HUDEP-2 (cell line): ENCODE measurements around the gene LMOD3.

Experiments used
- DNase-seq, 76 experiments: peaks; one replicate each; lab custom pipeline; 2025; ENCODE audit not compliant: unreplicated experiment in 76 of 76; lab: John Stamatoyannopoulos, UW

The LMOD3 gene

DNA sequence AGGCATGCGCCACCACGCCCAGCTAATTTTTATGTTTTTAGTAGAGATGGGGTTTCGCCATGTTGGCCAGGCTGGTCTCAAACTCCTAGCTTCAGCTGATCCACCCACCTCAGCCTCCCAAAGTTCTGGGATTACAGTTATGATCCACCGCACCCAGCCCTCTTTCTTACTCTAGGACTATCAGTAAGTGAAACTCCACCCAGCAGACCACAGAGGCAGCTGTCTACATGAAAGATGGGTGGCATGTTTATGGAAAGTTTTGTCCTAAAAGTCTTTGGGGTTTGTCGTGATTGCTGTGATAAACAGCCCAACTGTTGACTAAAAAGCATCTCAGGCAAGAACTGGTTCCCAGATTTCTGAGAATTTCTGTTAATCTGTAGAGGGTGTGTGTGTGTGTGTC lies 26.8 kb downstream of the LMOD3 start:
- peak in 25 of 76 experiments; percentile 5 to 65 (median 28) for DNase-seq

DNA sequence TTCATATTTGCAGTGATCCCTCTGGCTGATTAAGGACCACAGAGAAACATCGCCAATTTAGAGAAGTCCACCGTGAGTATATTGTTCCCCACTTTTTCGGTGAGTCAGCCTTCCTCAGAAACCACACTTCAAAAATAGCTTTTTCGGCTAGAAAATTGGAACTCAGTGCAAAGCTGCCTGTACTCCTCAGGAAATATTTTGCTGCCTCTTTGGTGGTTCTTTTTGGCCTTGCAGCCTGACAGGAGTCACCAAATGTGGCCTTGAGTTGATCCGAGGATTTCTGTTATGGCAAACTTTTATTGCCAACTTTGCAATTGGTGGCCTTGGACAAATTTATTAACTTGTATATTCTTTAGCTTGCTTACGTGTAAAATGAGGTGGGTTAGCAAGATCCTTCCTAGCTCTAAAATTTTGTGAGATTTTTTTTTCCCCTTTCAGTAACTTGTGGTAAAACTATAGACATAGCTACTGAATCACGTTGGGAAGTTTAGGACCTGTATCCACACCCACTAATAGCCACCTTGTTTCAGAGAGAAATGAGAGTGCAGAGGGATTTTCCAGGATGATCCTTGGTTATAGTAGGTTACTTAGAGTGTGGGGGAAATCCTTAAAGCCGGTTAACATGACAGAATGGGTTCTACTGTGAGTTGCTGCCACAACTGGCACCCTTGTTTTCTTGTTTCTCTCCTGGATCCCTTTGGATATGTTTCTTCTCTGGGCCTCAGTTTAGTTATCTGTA lies 27.8 kb downstream of the LMOD3 start:
- no peak for DNase-seq

DNA sequence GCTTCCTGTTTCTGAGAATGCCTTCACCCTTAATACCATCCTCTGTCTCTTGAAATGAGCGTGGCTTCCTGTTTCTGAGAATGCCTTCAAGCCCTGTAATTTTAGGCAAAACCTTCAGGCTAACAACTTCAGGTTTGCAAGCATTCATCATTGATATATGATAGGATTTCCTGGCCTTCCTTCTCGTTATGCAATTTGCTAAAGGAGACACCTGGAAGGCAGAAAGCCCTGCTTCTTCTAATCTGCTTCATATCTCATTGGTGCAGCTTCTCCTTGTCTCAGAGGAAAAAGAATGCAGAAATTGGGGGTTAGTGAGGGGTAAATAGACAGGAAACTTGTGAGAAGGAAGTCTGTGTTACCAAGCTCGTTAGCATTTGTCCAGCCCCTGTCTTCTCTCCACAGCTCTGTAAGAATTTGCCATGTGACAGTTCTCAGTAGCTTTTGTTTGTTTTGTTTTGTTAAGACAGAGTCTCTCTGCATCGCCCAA lies 30.3 kb downstream of the LMOD3 start:
- no peak for DNase-seq

DNA sequence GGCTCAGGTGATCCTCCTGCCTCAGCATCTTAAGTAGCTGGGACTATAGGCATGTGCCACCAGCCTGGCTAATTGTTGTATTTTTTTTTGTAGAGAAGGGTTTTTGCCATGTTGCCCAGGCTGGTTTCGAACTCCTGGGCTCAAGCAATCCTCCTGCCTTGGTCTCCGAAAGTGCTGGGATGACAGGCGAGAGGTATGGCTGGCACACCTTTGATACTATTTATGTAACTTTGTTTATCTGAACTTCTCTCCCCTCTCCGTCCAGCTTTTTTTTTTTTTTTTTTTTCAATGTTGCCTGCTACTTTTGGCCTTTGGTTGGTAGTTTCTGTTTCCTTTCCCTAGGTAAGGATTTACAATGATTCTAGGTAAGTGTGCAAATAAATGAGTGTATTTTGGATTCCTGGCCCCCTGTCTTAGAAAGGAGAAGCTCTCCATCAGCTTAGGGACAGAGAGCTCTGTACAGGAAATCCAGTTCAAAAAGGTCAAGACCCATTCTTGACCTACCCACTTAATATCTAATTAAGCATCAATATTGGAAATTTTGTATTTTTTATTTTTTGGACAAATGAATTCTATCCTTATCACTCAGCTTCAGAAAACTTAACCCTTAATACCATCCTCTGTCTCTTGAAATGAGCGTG lies 30.9 kb downstream of the LMOD3 start:
- no peak for DNase-seq

DNA sequence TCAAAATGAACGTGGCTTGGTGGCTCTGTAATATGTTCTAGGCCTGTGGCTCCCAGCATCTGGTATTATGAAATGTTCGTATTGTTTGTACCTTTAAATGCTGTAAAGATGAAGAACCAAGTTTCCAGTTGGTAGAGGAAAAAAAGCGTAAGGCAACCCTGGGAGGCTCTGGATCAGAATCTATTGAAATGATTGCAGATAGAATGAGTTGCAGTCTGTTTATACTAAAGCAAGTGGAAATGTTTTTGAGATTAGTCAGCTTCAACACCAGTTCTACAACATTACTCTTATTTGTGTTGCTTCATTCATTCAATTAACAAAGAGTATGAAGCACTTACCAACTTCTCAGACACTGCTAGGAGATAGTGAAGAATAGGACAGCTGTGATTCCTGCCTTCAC lies 32.4 kb downstream of the LMOD3 start:
- no peak for DNase-seq

DNA sequence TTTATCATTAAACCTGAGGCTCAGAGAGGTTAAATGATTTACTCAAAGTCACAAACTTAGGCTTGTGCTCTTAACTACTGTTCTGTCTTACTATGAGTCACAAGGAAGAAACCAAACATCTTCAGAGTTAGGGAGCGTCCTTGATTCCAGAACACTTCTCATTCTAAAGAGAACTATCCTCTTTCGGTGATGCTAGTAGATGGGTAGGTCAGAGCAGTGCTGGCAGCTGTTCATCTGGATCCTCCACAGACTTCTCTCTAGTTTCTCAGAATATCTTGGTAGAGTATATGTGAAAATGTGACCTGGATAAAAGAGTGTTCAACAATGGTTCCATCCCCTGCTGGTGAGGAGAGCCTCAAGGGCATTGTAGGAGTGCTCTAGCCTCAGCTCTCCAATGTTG lies 34.3 kb downstream of the LMOD3 start:
- DNase-seq = no peak

DNA sequence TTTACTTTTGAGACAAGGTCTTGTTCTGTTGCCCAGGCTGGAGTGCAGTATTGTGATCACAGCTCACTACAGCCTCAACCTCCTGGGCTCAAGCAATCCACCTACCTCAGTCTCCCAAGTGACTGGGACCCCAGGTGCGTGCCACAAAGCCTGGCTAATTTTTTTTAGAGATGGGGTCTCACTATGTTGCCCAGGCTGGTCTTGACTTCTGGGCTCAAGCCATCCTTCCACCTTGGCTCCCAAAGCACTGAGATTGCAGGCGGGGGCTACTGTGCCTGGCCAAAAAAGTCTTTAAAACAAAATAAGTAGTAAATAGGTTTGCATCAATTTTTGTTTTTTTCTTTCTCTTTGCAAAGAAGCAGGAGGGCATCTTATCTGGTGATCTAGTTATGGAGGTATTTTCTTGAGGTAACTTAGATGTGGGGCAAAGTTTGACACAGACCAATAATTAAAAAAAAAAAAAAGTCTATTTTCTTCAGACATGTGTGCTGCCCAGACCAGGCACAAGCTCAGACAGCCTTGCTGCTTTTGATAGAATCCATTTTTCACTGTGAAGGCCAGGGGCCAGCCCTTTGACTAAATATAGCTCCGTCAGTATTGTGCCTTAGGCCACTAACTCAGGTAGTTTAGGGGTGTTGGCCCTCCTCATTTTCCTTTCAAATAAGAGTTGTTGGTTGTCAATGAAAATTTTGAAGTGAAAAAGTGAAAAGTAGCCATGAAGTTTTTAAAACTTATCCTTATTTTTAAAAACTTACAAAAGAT lies 35.2 kb downstream of the LMOD3 start:
- no peak for DNase-seq

DNA sequence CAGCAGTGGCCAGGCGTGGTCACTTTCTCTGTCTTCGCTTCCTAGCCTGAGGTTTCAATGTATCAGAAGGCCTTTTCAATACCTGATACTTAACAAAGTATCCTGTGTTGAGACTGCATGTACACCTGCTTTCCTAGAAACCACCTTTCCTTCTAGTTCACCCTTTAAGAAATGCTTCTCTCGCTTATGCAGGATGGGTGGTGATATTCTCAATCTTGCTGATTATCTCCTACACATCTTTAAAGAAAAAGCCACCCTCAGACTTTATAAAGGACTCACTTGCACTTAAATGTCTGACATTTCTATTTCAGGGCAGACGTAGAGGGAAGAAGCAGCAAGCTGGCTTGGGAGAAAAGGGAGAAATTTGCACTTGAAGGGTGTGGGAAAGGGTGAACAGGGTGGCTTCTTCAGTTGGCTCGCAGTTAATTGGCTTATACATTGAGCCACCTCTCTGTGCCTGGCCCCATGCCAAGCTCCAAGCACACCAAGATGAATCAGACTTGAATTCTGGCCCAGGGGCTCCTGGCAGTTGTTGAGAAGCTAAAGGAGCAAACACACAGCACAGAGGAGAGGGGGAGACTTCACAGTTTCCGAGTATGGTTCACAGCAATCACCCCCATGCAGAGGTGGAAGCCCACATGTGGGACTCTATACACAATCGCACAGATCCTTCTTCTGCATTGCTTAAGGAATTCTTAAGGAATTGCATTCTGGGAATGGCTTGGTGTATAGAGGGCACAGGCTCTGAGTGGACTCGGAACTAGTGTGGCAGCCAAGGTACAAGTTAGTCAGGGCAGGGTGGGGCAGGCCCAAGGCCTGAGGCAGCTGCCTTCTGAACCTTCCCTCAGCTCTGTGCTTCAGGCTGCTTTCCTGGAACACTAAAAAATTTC lies 36.3 kb downstream of the LMOD3 start:
- DNase-seq = peak in 73 of 76 experiments; percentile 31 to 90 (median 79)

DNA sequence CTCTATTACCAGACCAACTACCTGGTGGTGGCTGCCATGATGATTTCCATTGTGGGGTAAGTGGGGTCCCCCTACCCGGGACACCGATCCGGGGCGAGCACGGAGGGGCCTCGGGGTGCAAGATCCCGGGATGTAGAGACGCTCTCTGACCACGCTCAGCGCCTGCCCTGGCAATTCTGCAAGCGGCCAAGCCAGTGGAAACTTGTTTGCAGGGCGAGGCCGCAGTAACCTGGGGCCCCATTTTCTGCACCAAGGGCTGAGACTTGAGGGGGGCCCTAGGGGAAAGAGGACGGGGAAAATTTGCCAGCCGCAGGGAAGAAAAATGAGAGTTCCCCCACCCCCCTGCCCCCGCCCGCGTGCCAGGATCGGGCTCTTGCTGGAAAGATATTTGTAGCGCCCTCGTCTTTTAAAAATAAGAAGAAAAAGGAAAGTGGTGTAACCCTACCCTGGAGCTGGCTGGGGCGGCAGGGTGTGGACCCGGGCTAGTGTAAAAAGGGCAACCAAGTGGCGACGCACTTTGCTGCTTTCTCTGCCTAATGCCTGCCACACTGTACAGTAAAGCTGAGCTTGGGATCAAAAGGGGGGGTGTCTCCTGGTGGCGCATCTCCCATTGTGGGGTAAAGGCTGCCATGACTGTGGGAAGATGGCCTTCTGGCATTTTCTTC lies 37.1 kb downstream of the LMOD3 start:
- peak in 18 of 76 experiments; percentile 12 to 51 (median 25) for DNase-seq

DNA sequence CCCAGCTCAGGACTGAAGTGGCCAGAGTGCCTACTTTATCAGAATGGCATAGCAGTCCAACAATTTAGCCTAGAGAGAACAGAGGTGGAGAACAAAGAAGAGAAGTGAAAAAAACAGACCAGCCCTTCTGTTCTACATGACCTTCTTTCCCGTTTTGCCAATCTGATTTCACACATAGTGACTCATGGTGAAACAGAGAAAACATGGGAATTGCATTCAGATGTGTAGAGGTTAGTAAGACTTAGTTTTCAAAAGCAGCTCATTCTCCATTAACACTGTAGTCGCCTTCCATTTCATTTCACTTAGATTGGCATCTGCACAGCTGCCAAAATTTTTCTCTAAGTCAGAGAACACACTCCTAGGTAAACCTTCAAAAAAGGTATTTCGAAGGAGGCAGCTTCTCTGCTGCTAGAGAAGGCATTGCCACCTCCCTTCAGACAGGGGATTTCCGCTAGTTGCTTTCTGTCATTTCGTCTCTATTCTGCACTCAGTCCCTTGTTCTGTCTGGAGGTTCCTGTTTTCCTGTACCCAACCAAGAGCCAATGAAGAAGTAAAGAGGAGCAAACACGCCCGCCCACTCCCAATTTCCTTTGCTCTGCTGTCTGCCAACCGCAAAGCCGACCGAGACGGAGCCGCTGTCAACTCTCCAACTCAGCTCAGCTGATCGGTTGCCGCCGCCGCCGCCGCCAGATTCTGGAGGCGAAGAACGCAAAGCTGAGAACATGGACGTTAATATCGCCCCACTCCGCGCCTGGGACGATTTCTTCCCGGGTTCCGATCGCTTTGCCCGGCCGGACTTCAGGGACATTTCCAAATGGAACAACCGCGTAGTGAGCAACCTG lies 37.8 kb downstream of the LMOD3 start, which contains the start of gene ARL6IP5:
Gene ARL6IP5, plus strand, starts transcription at position 612 of the 842 bp plus-strand sequence. Its CDS starts 111 bp downstream, at position 723.
- peak in 75 of 76 experiments; percentile 36 to 94 (median 87) for DNase-seq

DNA sequence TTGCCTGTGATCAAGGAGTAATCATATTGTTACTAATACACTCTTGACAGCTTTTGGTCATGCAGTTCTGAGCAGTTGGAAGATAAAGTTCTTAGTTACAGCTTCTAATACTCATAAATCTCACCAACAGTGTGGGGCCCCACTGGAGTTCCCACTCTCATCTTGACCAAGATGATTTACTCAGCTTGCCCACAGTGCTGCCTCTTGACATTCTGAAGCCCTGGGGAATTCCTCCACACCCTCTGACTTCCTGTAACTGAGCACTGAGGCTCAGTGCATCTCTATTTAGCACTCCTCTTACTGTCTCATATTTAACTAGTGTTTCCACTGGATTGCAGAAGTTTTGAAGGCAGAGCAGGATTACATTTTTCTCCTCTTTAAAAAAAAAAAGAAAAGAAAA lies 39.6 kb downstream of the LMOD3 start:
- no peak for DNase-seq

DNA sequence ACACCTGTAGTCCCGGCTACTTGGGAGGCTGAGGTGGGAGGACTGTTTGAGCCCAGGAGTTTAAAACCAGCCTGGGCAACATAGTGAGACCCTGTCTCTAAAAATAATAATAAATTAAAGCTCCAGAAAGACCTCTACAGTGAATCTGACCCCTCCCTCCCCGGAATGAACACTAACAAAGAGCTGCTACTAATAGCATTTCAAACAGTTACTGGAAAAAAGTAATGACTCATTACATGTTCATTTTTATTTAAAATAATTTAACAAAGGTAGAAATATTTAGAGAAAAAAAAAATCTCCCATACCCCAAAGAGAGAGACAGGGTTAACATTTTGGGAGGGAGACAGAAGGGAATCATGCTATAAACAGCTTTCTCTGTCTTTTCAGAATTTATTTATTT lies 40.0 kb downstream of the LMOD3 start:
- no peak for DNase-seq

DNA sequence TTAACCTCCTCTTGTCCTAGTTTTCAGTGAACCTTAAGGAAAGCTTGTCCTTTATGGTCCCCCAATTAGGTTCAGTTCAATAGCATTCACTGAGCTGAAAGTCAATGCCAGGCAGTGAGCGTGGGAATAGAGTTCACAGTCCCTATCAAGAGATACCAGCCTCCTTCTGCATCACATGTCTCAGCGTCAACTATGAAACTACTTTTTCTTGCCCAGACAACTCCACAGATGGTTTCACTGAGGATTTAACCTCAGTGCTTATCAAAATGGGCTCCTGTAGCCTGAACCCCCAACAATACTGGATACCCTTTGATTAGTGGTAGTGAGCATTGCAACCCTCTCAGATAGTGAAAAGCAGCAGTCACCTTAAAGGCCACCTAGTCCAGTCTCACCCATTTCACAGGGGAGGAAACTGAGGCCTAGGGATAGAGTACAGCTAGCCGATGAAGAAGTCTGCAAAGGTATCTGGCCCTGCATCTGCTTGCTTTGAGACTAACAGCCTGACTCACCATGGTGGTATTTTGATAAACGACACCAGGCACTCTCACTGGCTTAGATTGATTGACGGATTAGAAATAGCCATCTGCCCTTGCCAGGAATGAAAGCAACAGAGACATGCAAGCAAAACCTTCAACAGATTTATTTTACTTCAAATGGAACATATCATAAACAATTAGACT lies 40.7 kb downstream of the LMOD3 start:
- peak in 64 of 76 experiments; percentile 6 to 83 (median 40) for DNase-seq

DNA sequence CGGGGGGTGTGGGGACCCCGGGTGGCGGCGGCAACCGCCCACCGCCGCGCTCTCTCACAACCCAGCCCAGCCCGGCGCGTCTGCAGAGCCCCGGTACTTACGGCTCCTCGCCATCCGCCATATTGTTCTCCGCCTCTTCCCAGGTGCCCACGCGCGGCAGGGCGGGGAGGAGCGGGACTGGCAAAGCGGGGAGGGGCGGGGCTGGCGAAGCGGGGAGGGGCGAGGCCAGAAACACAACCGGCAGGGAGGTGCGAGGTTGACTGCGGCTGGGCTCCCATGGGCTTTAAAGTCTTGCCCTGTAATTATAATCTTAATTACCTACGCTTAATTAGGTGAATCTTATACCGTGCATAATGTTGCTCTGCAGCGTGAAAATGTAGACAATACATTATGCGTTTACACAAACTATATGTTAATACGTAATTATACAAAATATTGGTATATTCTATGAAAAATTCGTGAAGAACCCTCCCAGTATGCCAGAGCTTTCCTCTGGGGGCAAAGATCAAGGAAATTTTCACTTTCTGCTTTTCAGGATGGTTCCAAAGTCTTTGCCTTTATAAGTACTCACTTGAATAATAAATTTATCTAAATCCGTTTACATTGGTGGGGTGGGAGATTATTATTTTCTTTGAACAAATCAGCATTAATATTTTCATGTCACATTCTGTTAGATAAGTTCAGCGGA lies 42.0 kb downstream of the LMOD3 start, which contains the start of gene UBA3:
Gene UBA3, minus strand, starts transcription at position 133 of the 688 bp plus-strand sequence. Its CDS starts 12 bp downstream, at position 121.
- peak in 74 of 76 experiments; percentile 30 to 94 (median 80) for DNase-seq

DNA sequence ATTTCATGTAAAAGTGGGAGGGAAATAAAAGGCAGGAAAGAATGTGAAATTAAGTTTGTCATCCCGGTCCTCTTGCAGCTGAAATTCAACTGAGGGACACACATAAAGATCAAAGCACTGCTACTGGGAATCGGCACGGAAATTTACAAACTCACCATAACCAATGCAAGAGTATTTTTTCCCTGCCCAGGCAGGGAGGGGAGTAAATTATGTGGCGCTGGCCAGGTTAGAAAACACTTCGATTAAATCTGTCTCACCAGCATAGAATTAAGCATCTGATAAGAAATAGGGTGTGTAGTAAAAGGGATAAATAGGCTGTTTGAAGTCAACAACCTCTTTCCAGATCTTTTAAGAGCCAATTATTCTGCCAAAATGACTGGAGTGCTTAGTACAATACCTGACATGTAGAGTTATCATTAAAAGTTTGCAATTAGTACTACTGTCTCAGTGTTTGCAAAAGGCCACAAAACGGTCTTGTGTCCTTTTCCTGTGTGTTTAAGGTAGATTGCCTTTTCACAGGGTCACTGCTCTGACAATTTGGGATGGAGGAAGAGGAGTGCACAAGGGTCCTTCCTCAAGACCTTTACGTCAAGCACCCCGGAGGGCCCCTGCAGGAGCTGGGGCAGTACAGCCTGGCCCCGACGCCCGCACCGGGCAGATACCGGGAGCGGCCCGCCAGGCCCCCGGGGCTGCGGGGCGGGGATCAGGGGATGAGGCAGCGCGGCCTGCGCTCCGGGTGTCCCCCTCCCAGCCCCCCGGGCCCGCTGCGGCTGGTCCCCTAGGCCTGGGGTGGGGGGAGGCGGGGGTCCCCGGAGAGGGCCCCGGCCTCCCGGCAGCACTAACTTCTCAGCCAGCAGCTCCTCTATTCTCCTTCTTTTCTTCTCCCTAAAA lies 42.9 kb downstream of the LMOD3 start:
- peak in 3 of 76 experiments; percentile 7 to 26 (median 12) for DNase-seq

DNA sequence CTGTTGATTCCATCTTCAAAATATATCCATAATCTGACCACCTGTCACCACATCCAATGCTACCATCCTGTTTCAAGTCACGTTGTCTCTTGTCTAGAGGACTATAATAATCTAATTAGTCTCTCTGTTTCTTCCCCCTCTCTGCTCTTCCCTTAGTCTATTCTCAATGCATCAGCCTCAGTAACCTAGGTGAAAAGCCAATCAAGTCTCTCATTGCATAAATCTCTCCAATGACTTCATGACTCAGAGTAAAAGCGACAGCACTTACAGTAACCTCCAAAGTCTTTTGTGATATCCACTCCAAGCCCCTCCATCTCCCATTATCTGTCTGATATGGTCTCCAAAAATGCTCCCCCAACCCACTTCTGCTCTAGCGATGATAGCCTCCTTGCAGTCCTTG lies 49.5 kb downstream of the LMOD3 start:
- no peak for DNase-seq
